ENCODE measurements around the gene ENTR1.
"Not testable (repeated sequence)": the region's sequence is repeated elsewhere in the genome, so short reads cannot be mapped to it uniquely, and the experiment has no call there.

The ENTR1 gene

GRCh38 chr9:136411378-136411777 is 964 bp upstream of the ENTR1 start:
- peak overlapping the region; percentile 99 for H3K9ac ChIP-seq (ENCODE audit: low read depth, low read length)
- H3K36me3 ChIP-seq (ENCODE audit: insufficient read depth, low read length): peaks cover 55% of the 10 kb centered on the region
- H3K4me3 ChIP-seq (ENCODE audit: low read length): peak overlapping the region; percentile 97
- peaks cover 18% of the 10 kb centered on the region for H3K4me1 ChIP-seq (ENCODE audit: control insufficient read depth, insufficient read depth, low read length)
- H3K9me3 ChIP-seq (replicated peaks; ENCODE audit: low read length): no peaks in the 10 kb centered on the region
- H3K27me3 ChIP-seq (ENCODE audit: control insufficient read depth, insufficient read depth, low read length): no peaks in the 10 kb centered on the region
- H3K4me2 ChIP-seq (ENCODE audit: low read length): peak overlapping the region; percentile 88

- no peaks in the 10 kb centered on the region for H3K27me3 ChIP-seq (ENCODE audit: control insufficient read depth, insufficient read depth, low read length)
- peak overlapping the region; percentile 97 for H3K4me3 ChIP-seq (ENCODE audit: low read length)
- H3K9ac ChIP-seq (ENCODE audit: low read depth, low read length): peak overlapping the region; percentile 90
- no peaks in the 10 kb centered on the region for H3K9me3 ChIP-seq (replicated peaks; ENCODE audit: low read length)
- peaks cover 54% of the 10 kb centered on the region for H3K36me3 ChIP-seq (ENCODE audit: insufficient read depth, low read length)
- H3K4me1 ChIP-seq (ENCODE audit: control insufficient read depth, insufficient read depth, low read length): peaks cover 18% of the 10 kb centered on the region
- H3K4me2 ChIP-seq (ENCODE audit: low read length): peak overlapping the region; percentile 89
Measured at GRCh38 chr9:136409557-136410455, 608 bp downstream of the ENTR1 start.

GRCh38 chr9:136407911-136408310 is 2.5 kb downstream of the ENTR1 start:
- H3K9me3 ChIP-seq (replicated peaks; ENCODE audit: low read length): no peaks in the 10 kb centered on the region

GRCh38 chr9:136407061-136407460 is 3.4 kb downstream of the ENTR1 start:
- H3K9ac ChIP-seq (ENCODE audit: low read depth, low read length): not testable (repeated sequence)

More at GRCh38 chr9:136407911-136408310, 2.5 kb downstream of the ENTR1 start:
- Histone ChIP-seq H3K4me1 (ENCODE audit: control insufficient read depth, insufficient read depth, low read length) (peaks cover 18% of the 10 kb centered on the region), H3K9ac (ENCODE audit: low read depth, low read length) (no peak overlapping the region), H3K36me3 (ENCODE audit: insufficient read depth, low read length) (peaks cover 44% of the 10 kb centered on the region), H3K27me3 (ENCODE audit: control insufficient read depth, insufficient read depth, low read length) (no peaks in the 10 kb centered on the region), H3K4me3 (ENCODE audit: low read length) (no peak overlapping the region), H3K4me2 (ENCODE audit: low read length) (no peak overlapping the region)

GRCh38 chr9:136405904-136406303 is 4.5 kb downstream of the ENTR1 start:
- H3K4me3 ChIP-seq (ENCODE audit: low read length); H3K9me3 ChIP-seq (replicated peaks; ENCODE audit: low read length); H3K4me2 ChIP-seq (ENCODE audit: low read length); H3K4me1 ChIP-seq (ENCODE audit: control insufficient read depth, insufficient read depth, low read length); H3K9ac ChIP-seq (ENCODE audit: low read depth, low read length); H3K27me3 ChIP-seq (ENCODE audit: control insufficient read depth, insufficient read depth, low read length): not testable (repeated sequence)
- H3K36me3 ChIP-seq (ENCODE audit: insufficient read depth, low read length): peaks cover 42% of the 10 kb centered on the region

More at GRCh38 chr9:136407061-136407460, 3.4 kb downstream of the ENTR1 start:
- not testable (repeated sequence) for H3K27me3 ChIP-seq (ENCODE audit: control insufficient read depth, insufficient read depth, low read length); H3K4me2 ChIP-seq (ENCODE audit: low read length); H3K4me3 ChIP-seq (ENCODE audit: low read length); H3K9me3 ChIP-seq (replicated peaks; ENCODE audit: low read length)
- peaks cover 41% of the 10 kb centered on the region for H3K36me3 ChIP-seq (ENCODE audit: insufficient read depth, low read length)
- peaks cover 15% of the 10 kb centered on the region for H3K4me1 ChIP-seq (ENCODE audit: control insufficient read depth, insufficient read depth, low read length)

GRCh38 chr9:136405481-136405880 is 4.9 kb downstream of the ENTR1 start:
- Histone ChIP-seq H3K36me3 (ENCODE audit: insufficient read depth, low read length) (peaks cover 42% of the 10 kb centered on the region), H3K9me3 (replicated peaks; ENCODE audit: low read length) (no peaks in the 10 kb centered on the region), H3K4me1 (ENCODE audit: control insufficient read depth, insufficient read depth, low read length) (peaks cover 12% of the 10 kb centered on the region)

GRCh38 chr9:136404801-136405136 is 5.6 kb downstream of the ENTR1 start:
- Histone ChIP-seq H3K36me3 (ENCODE audit: insufficient read depth, low read length) (peaks cover 42% of the 10 kb centered on the region), H3K9ac (ENCODE audit: low read depth, low read length) (no peak overlapping the region), H3K4me1 (ENCODE audit: control insufficient read depth, insufficient read depth, low read length) (peaks cover 15% of the 10 kb centered on the region), H3K9me3 (replicated peaks; ENCODE audit: low read length) (no peaks in the 10 kb centered on the region), H3K27me3 (ENCODE audit: control insufficient read depth, insufficient read depth, low read length) (no peaks in the 10 kb centered on the region), H3K4me2 (ENCODE audit: low read length) (no peak overlapping the region), H3K4me3 (ENCODE audit: low read length) (no peak overlapping the region)

More at GRCh38 chr9:136405481-136405880, 4.9 kb downstream of the ENTR1 start:
- H3K4me3 ChIP-seq (ENCODE audit: low read length): no peak overlapping the region
- H3K9ac ChIP-seq (ENCODE audit: low read depth, low read length): no peak overlapping the region
- no peaks in the 10 kb centered on the region for H3K27me3 ChIP-seq (ENCODE audit: control insufficient read depth, insufficient read depth, low read length)
- no peak overlapping the region for H3K4me2 ChIP-seq (ENCODE audit: low read length)

GRCh38 chr9:136403915-136404800 is 6.3 kb downstream of the ENTR1 start:
- Histone ChIP-seq H3K4me1 (ENCODE audit: control insufficient read depth, insufficient read depth, low read length) (peaks cover 10% of the 10 kb centered on the region), H3K9me3 (replicated peaks; ENCODE audit: low read length) (no peaks in the 10 kb centered on the region), H3K36me3 (ENCODE audit: insufficient read depth, low read length) (peaks cover 42% of the 10 kb centered on the region), H3K4me2 (ENCODE audit: low read length) (no peak overlapping the region), H3K9ac (ENCODE audit: low read depth, low read length) (no peak overlapping the region), H3K4me3 (ENCODE audit: low read length) (no peak overlapping the region), H3K27me3 (ENCODE audit: control insufficient read depth, insufficient read depth, low read length) (no peaks in the 10 kb centered on the region)

- Histone ChIP-seq H3K9ac (ENCODE audit: low read depth, low read length) (no peak overlapping the region), H3K9me3 (replicated peaks; ENCODE audit: low read length) (no peaks in the 10 kb centered on the region), H3K4me3 (ENCODE audit: low read length) (no peak overlapping the region), H3K27me3 (ENCODE audit: control insufficient read depth, insufficient read depth, low read length) (no peaks in the 10 kb centered on the region), H3K4me2 (ENCODE audit: low read length) (no peak overlapping the region), H3K4me1 (ENCODE audit: control insufficient read depth, insufficient read depth, low read length) (peaks cover 12% of the 10 kb centered on the region), H3K36me3 (ENCODE audit: insufficient read depth, low read length) (peaks cover 45% of the 10 kb centered on the region)
Measured at GRCh38 chr9:136403538-136403914, 6.9 kb downstream of the ENTR1 start.

GRCh38 chr9:136402067-136402466 is 8.3 kb downstream of the ENTR1 start:
- Histone ChIP-seq H3K9ac (ENCODE audit: low read depth, low read length) (no peak overlapping the region), H3K27me3 (ENCODE audit: control insufficient read depth, insufficient read depth, low read length) (no peaks in the 10 kb centered on the region), H3K9me3 (replicated peaks; ENCODE audit: low read length) (no peaks in the 10 kb centered on the region), H3K4me2 (ENCODE audit: low read length) (no peak overlapping the region), H3K4me3 (ENCODE audit: low read length) (no peak overlapping the region), H3K4me1 (ENCODE audit: control insufficient read depth, insufficient read depth, low read length) (peaks cover 16% of the 10 kb centered on the region), H3K36me3 (ENCODE audit: insufficient read depth, low read length) (peaks cover 38% of the 10 kb centered on the region)

- peaks cover 16% of the 10 kb centered on the region for H3K4me1 ChIP-seq (ENCODE audit: control insufficient read depth, insufficient read depth, low read length)
- peaks cover 41% of the 10 kb centered on the region for H3K36me3 ChIP-seq (ENCODE audit: insufficient read depth, low read length)
- no peak overlapping the region for H3K4me3 ChIP-seq (ENCODE audit: low read length)
- no peak overlapping the region for H3K9ac ChIP-seq (ENCODE audit: low read depth, low read length)
- no peaks in the 10 kb centered on the region for H3K9me3 ChIP-seq (replicated peaks; ENCODE audit: low read length)
- no peak overlapping the region for H3K4me2 ChIP-seq (ENCODE audit: low read length)
- no peaks in the 10 kb centered on the region for H3K27me3 ChIP-seq (ENCODE audit: control insufficient read depth, insufficient read depth, low read length)
Measured at GRCh38 chr9:136401173-136401922, 9.1 kb downstream of the ENTR1 start.

All from skeletal muscle satellite cell (primary cell).